Dendritic cell treated with granulocyte-macrophage colony-stimulating factor and Interleukin-4, amounts not matched to agents 40 ng/mL and 50 ng/mL, for 4 days (primary cell): ENCODE measurements around the gene TNRC18.
"Not testable (repeated sequence)": the region's sequence is repeated elsewhere in the genome, so short reads cannot be mapped to it uniquely, and the experiment has no call there.

ENCODE experiments used
- H3K27ac Mint-ChIP-seq: one replicate; pipeline ENCODE4 v1.8.0; 2022; ENCODE audit warnings: mild to moderate bottlenecking, mixed read lengths
- H3K27me3 Mint-ChIP-seq: one replicate; pipeline ENCODE4 v1.8.0; 2022; ENCODE audit warnings: mild to moderate bottlenecking, mixed read lengths
- H3K36me3 Mint-ChIP-seq: one replicate; pipeline ENCODE4 v1.8.0; 2022; ENCODE audit warnings: low read depth, mixed read lengths
- H3K4me1 Mint-ChIP-seq: one replicate; pipeline ENCODE4 v1.8.0; 2022; ENCODE audit warnings: low read depth, mixed read lengths
- H3K4me3 Mint-ChIP-seq: one replicate; pipeline ENCODE4 v1.8.0; 2022; ENCODE audit warnings: mild to moderate bottlenecking, moderate library complexity, mixed read lengths
- H3K9me3 Mint-ChIP-seq: one replicate; pipeline ENCODE4 v1.8.0; 2022; ENCODE audit warnings: mixed read lengths
- intact Hi-C: fragments of 100-400 bp; cut with micrococcal nuclease; formaldehyde crosslinking; loops from one replicate; pipeline ENCODE4 v1.15.0; 2022

Gene TNRC18

DNA sequence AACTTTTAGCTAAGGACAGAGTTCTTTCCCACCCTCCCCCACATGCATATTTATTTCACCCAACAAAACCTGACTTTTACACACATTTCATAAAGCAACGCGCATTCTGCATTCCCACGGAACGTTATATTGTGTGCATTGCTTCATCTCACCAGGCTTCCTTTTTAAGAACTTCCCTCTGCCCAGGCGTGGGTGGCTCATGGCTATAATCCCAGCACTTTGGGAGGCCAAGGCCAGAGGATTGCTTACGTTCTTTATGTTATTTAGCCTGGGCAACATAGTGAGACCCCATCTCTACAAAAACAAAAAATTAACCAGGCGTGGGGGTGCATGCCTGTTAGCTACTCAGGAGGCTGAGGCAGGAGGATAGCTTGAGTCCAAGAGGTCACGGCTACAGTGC is 155.8 kb downstream of the TNRC18 start:
- H3K36me3 Mint-ChIP-seq, intact Hi-C loops: not testable (repeated sequence)

DNA sequence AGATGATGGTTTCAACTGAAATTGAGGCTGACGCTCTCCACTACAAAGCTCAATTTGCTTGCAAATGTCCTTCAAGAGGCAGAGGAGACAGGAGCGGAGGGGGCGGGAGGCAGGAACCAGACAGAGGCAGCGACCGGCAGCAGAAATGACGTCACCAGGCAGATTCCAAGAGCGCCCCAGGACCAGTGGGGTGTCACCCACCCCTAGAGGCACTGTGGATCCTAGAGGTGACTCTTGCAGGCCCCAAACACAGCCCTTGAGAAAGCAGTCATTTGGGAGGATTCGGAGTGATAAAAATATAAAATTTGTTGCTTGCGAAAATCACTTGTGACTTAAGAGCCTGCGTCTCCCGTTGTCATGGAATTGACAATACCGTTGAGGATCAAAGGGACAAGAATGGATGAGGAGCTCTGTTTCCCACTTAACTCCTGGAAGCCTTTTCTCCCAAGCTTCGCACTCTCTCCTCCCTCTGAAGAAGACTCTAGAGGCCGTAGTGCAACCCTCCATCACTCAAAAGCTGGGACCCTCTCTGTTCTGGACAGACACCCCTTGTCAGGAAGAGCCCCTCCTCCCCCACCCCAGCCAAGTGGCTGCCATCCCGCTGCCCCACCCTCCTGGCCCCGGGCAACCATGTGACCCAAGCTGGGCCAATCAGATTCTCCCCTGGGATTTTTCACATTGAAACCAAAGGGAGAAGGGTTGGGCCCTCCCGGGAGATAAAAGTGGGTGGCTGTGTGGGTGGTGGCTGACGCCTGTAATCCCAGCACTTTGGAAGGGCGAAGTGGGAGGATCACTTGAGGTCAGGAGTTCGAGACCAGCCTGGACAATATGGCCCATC is 157.2 kb downstream of the TNRC18 start:
- Mint-ChIP-seq H3K9me3 (no peaks in the 10 kb centered on the region), H3K36me3 (no peaks in the 10 kb centered on the region), H3K4me1 (no peaks in the 10 kb centered on the region), H3K27me3 (peaks cover 18% of the 10 kb centered on the region), H3K4me3 (no peak overlapping the region), H3K27ac (no peak overlapping the region)
- intact Hi-C loops = no loop called here

More for the DNA sequence above, 155.8 kb downstream of the TNRC18 start:
- H3K9me3 Mint-ChIP-seq, H3K27ac Mint-ChIP-seq, H3K4me1 Mint-ChIP-seq, H3K4me3 Mint-ChIP-seq: not testable (repeated sequence)
- peaks cover 22% of the 10 kb centered on the region for H3K27me3 Mint-ChIP-seq

DNA sequence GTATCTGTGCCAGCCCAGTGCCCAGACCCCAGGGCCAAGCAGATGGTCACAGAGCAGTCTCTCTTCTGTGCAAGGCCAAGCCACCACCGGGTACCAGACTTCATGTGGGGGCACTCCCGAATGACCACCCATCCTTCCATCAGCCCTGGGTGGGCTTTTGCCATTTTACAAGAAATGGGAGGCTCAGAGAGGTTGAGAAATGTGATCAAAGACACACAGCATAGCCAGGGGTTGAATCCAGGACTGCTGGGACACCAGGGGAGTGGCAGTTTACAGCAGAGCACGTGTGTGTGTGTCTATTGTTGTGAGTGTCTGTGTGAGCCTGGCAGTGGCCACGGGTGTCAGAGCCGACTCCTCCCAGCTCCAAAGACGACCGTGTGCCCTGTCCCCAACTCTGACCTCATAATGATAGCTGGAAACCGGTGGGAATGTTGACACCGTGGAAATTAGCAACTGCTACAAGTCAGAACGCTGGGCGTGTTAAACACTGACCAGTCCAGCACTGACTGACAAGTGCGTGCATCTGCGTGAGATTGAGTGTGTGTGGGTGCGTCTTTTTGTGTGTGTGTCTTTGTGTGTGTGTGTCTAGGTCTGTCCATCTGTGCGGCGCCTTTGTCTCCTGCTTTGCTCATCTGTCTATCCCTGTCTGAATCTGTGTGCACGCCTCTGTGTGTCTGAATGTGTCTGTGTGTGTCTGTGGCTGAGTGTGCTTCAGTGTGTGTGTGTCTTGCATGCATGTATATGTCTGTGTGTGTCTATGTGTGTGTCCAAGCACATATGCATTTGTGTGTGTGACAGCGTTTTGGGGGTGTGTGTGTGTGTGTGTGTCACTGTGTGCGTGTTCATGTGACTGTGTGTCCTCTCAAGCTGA is 158.1 kb downstream of the TNRC18 start:
- no peaks in the 10 kb centered on the region for H3K36me3 Mint-ChIP-seq
- intact Hi-C loops = no loop called here
- peaks cover 17% of the 10 kb centered on the region for H3K27me3 Mint-ChIP-seq
- H3K4me3 Mint-ChIP-seq = no peak overlapping the region
- H3K4me1 Mint-ChIP-seq = no peaks in the 10 kb centered on the region
- no peak overlapping the region for H3K27ac Mint-ChIP-seq
- H3K9me3 Mint-ChIP-seq = no peaks in the 10 kb centered on the region

DNA sequence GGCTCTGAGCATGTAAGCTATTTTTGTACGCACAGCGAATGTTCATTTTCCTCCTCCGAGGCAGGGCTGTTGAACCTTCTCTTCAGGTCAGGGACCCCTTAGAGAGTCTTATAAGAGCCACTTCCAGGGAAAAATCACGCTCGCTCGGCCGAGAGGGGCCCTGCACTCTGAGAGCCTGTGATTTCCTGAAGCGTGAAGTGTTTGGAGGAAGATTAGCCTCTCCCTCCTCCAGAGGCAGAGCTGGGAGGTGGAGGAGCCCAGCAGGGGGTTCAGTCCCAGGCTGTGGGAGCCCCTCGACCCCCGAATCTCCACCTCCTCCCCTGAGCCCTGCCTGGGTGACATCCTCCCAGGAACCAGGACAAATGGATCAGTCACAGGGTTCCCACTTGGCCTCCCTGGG is 160.6 kb downstream of the TNRC18 start:
- H3K36me3 Mint-ChIP-seq, intact Hi-C loops, H3K4me3 Mint-ChIP-seq, H3K9me3 Mint-ChIP-seq, H3K27ac Mint-ChIP-seq, H3K4me1 Mint-ChIP-seq: not testable (repeated sequence)
- H3K27me3 Mint-ChIP-seq = peaks cover 14% of the 10 kb centered on the region

DNA sequence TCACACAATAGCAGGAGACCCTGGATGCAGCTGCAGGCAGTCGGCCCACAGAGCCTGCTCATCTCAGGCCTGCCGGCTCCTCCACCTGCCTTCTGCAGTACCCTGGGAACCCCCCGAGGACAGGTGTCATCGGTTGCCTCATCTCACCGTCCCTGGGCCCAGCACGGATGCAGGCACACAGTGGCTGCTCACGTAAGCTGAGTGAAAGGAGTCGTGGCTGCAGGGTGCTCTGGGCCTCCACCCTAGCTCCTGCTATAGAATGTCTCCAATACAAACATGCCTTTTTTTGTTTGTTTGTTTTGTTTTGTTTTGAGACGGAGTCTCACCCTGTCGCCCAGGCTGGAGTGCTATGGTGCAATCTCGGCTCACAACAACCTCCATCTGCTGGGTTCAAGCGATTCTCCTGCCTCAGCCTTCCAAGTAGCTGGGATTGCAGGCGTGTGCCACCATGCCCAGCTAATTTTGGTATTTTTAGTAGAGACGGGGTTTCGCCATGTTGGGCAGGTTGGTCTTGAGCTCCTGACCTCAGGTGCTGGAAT is 163.0 kb downstream of the TNRC18 start:
- H3K27ac Mint-ChIP-seq, H3K9me3 Mint-ChIP-seq, intact Hi-C loops, H3K4me3 Mint-ChIP-seq, H3K36me3 Mint-ChIP-seq, H3K4me1 Mint-ChIP-seq, H3K27me3 Mint-ChIP-seq: not testable (repeated sequence)
